ENCODE results near the gene NRF1.
A peak's percentile ranks its signal among the peaks of the same experiment; 100 is the strongest.

The NRF1 gene

DNA sequence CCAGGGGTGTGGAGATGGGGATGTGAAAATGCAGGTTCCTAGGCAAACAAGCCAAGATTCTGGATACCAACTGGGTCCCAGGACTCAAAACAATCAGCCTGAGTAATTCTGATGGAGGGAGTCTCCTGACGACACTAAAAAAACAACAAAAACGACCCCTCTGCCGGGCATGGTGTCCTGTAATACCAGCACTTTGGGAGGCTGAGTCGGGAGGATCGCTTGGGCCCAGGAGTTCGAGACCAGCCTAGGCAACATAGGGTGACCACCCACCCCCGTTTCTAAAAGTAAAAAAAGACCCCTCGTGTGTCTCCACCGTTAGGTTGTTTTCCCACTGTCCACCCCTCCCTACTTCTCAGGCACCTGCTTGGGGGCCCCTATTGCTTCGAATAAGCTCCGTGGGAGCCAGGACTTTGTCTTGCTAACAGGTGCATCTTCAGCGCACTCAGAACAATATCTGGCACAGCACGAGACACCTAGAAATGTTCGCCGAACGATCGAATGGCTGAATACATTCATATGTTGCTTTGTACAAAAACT, 743 bp upstream of the NRF1 start:
- TF ChIP-seq CTCF (IDR thresholded peaks at IDR 0.05; ENCODE audit: extremely low read depth, missing control alignments): no peak
- no peak for DNase-seq (ENCODE audit: low spot score)

- TF ChIP-seq CTCF (IDR thresholded peaks at IDR 0.05; ENCODE audit: extremely low read depth, missing control alignments): peak; percentile 54
- DNase-seq (ENCODE audit: low spot score): peak; percentile 37
Measured at GRCh38 chr7:129612112-129613015, 844 bp downstream of the NRF1 start.

DNA sequence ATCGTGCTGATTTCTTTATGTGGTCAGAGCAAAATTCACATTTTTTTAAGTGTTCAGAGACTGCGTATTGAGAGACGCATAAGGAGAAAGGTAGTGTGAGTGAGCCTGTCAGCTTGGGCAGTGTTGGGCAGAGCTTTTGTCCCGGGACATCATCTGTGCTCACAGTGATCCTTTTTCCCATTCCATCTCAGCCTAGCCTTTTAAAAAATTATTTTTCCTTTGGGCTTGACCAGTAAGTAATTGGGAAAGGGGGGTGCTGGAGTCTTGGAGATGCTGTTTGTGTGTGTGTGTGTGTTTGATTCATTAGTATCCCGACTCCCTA, 1.5 kb downstream of the NRF1 start:
- no peak for TF ChIP-seq CTCF (IDR thresholded peaks at IDR 0.05; ENCODE audit: extremely low read depth, missing control alignments)

GRCh38 chr7:129615018-129615417, 3.5 kb downstream of the NRF1 start:
- peak; percentile 62 for DNase-seq (ENCODE audit: low spot score)

More for the DNA sequence above, 1.5 kb downstream of the NRF1 start:
- DNase-seq (ENCODE audit: low spot score): no peak

DNA sequence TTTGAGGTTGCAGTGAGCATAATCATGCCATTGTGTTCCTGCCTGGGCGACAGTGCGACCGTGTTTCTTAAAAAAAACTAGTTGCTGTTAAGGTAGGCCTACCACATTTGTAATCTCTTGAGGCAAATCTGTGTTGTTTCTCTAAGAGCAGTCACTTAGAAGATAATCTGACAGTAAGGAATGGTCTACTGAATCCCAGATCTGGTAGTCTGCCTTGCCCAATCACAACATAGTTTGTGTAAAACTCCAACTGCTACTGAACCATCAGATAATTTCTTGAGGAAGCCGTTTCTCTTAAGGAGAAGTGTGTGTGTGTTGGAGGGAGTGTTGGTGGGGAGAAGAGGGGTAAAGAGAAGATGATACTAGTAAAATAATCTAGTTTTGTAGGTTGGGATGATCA, 5.0 kb downstream of the NRF1 start:
- TF ChIP-seq CTCF (IDR thresholded peaks at IDR 0.05; ENCODE audit: extremely low read depth, missing control alignments): no peak
- DNase-seq (ENCODE audit: low spot score): no peak

More at GRCh38 chr7:129615018-129615417, 3.5 kb downstream of the NRF1 start:
- TF ChIP-seq CTCF (IDR thresholded peaks at IDR 0.05; ENCODE audit: extremely low read depth, missing control alignments): no peak

DNA sequence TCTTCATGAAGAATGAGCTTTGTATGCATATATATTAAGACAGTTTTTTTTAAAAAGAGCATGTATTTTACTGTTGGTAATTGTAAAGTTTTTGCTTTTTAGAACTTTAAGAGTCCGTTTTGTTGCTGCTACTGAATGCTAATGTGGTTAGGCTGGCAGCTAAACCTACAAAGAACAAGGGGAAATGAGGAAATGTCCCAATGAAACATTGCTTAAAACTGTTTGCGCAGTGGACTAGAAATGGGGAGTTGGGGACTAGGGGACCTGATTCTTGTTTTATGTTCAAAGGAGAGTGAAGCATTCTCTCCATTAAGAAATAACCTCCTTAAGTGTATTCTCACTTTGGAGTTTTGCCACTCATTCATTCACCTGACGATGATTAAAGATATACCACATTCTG, 5.7 kb downstream of the NRF1 start:
- no peak for DNase-seq (ENCODE audit: low spot score)
- no peak for TF ChIP-seq CTCF (IDR thresholded peaks at IDR 0.05; ENCODE audit: extremely low read depth, missing control alignments)

DNA sequence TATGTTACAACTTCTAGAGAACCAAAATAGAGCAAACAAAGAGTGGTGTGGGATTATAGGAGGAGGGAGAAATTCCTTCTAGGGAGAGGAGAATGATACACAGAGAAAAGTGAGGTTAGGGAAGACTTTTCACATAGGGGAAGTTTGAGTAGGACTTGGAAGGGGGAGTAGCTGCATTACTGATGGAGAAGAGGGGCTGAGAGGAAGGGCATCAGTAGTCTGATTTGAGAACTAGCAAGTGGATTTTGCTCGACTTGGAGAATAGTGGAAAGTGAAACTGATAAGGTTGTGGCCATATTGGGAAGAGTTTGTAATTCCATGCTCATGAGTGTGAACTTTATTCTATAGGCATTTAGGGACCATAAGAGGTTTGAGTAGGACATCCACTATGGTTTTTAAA, 6.1 kb downstream of the NRF1 start:
- DNase-seq (ENCODE audit: low spot score): no peak
- no peak for TF ChIP-seq CTCF (IDR thresholded peaks at IDR 0.05; ENCODE audit: extremely low read depth, missing control alignments)
